Measurements from ENCODE around the gene HPD.

DNA sequence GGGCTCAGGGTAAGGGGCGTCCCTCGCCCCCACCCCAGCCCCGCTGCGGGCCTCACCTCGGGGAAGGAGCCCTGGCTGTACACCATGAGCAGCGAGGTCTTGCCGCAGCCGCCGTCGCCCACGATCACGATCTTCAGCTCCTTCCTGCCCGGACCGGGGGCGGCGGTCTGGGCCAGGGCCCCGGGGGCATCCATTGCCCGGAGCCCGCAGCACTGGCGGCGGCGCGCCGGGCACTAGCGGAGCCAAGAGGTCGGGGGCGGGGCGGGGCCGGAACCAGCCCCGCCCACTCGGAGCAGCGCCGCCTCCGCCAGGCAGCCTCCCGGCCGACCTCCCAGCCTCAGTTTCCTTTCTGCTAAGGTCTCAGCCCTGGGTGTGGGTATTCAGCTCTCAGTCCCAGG is 65.2 kb downstream of the HPD start, which contains the start of gene RHOF:
- TF ChIP-seq POLR2A (IDR thresholded peaks at IDR 0.05; ENCODE audit: low read length) (no peak), GATA1 (IDR thresholded peaks at IDR 0.05; ENCODE audit: low read depth, low read length) (no peak)

Measured in erythroblast (primary cell).